Loucy (cell line): ENCODE measurements around the gene TXNIP.

Source experiments
- CTCF ChIP-seq: fragments of 200-600 bp; sonication (generic); conservative IDR thresholded peaks from 2 replicates; pipeline ENCODE4 v1.5.1; 2014; ENCODE audit warnings: mild to moderate bottlenecking, antibody characterized with exemption, low read length
- EZH2phosphoT487 ChIP-seq: fragments of 200-600 bp; IDR thresholded peaks from 2 replicates; pipeline ENCODE4 v1.6.1; 2018; ENCODE audit warnings: antibody characterized with exemption, mild to moderate bottlenecking, moderate library complexity, borderline replicate concordance

- TF ChIP-seq CTCF (no peak), EZH2phosphoT487 (no peak)
Measured at GRCh38 chr1:145983960-145984830, 12.2 kb downstream of the TXNIP start.
